DND-41 (cell line): ENCODE measurements around the gene PDS5B.

ENCODE experiments used
- ATAC-seq: fragments of 200-7000 bp; cut with Tn5 transposase; 3 replicates; pipeline ENCODE4 v1.9.1; 2021; ENCODE audit warnings: low read depth; ENCODE audit not compliant: insufficient read depth
- DNase-seq: peaks from one replicate; pipeline ENCODE4 v3.0.0-alpha.2; 2020
- H2AFZ ChIP-seq: 2 replicates; pipeline ENCODE4 v1.6.0; 2012; ENCODE audit warnings: low read depth, low read length
- H3K27ac ChIP-seq: 2 replicates; pipeline ENCODE4 v1.5.1; 2012; ENCODE audit warnings: low read length, inconsistent platforms
- H3K27me3 ChIP-seq: fragments of 200-600 bp; sonication (generic); 2 replicates; pipeline ENCODE4 v1.6.0; 2012; ENCODE audit warnings: low read length, mild to moderate bottlenecking, inconsistent platforms; ENCODE audit not compliant: insufficient read depth, poor library complexity
- H3K36me3 ChIP-seq: 2 replicates; pipeline ENCODE4 v1.5.1; 2012; ENCODE audit warnings: low read length, inconsistent platforms; ENCODE audit not compliant: insufficient read depth
- H3K4me1 ChIP-seq: 2 replicates; pipeline ENCODE4 v1.5.1; 2012; ENCODE audit warnings: mild to moderate bottlenecking, low read length; ENCODE audit not compliant: insufficient read depth
- H3K4me2 ChIP-seq: 2 replicates; pipeline ENCODE4 v1.6.0; 2012; ENCODE audit warnings: mild to moderate bottlenecking, moderate library complexity, low read length, inconsistent platforms; ENCODE audit not compliant: insufficient read depth
- H3K4me3 ChIP-seq, 2 experiments: fragments of 200-600 bp in 1 of 2; shearing (Covaris generic) in 1 of 2; 2 replicates each; pipeline ENCODE4 v1.5.1; 2012 to 2016; ENCODE audit warnings: inconsistent platforms in 2 of 2, low read length in 2 of 2, mild to moderate bottlenecking in 2 of 2, low read depth in 1 of 2, moderate library complexity in 1 of 2
- H3K79me2 ChIP-seq: 2 replicates; pipeline ENCODE4 v1.6.0; 2012; ENCODE audit warnings: low read length, inconsistent platforms; ENCODE audit not compliant: insufficient read depth
- H3K9ac ChIP-seq: 2 replicates; pipeline ENCODE4 v1.6.0; 2012; ENCODE audit warnings: low read depth, mild to moderate bottlenecking, inconsistent platforms, low read length, moderate library complexity
- H3K9me3 ChIP-seq: 2 replicates; pipeline ENCODE4 v1.5.1; 2012; ENCODE audit warnings: low read length, moderate library complexity, mild to moderate bottlenecking, inconsistent platforms; ENCODE audit not compliant: insufficient read depth, severe bottlenecking
- H4K20me1 ChIP-seq: 2 replicates; pipeline ENCODE4 v1.6.0; 2012; ENCODE audit warnings: low read length; ENCODE audit not compliant: insufficient read depth
- CTCF ChIP-seq: IDR thresholded peaks from 2 replicates; pipeline ENCODE4 v1.5.1; 2012; ENCODE audit warnings: borderline replicate concordance, low read length, moderate library complexity, mild to moderate bottlenecking; ENCODE audit not compliant: poor library complexity, severe bottlenecking; ENCODE audit errors: extremely low read depth
- EZH2 ChIP-seq: IDR thresholded peaks from 3 replicates; pipeline ENCODE4 v1.6.1; 2012; ENCODE audit warnings: borderline replicate concordance, low read depth, mild to moderate bottlenecking, moderate library complexity, low read length, inconsistent platforms; ENCODE audit not compliant: severe bottlenecking

Gene PDS5B

GRCh38 chr13:32746474-32746873 lies 160.2 kb downstream of the PDS5B start:
- ATAC-seq (no peak), DNase-seq (no peak)
- Histone ChIP-seq H3K27ac (no peak overlapping the region), H3K79me2 (no peaks in the 10 kb centered on the region), H3K27me3 (no peaks in the 10 kb centered on the region), H4K20me1 (no peaks in the 10 kb centered on the region), H3K36me3 (peaks cover 84% of the 10 kb centered on the region), H3K4me1 (no peaks in the 10 kb centered on the region), H3K4me2 (no peak overlapping the region), H3K9me3 (no peaks in the 10 kb centered on the region), H3K4me3 (no peak overlapping the region), H2AFZ (no peak overlapping the region), H3K9ac (no peak overlapping the region)
- TF ChIP-seq EZH2 = no peak
- TF ChIP-seq CTCF = no peak

GRCh38 chr13:32748305-32748704 lies 162.1 kb downstream of the PDS5B start:
- TF ChIP-seq CTCF (no peak), EZH2 (no peak)
- H3K4me1 ChIP-seq = no peaks in the 10 kb centered on the region
- H2AFZ ChIP-seq = no peak overlapping the region
- no peak for DNase-seq
- no peaks in the 10 kb centered on the region for H3K27me3 ChIP-seq
- H3K4me2 ChIP-seq = no peak overlapping the region
- no peaks in the 10 kb centered on the region for H3K79me2 ChIP-seq
- peaks cover 79% of the 10 kb centered on the region for H3K36me3 ChIP-seq
- H3K9ac ChIP-seq = no peak overlapping the region
- ATAC-seq = no peak
- H3K4me3 ChIP-seq = no peak overlapping the region
- H3K9me3 ChIP-seq = no peaks in the 10 kb centered on the region
- no peak overlapping the region for H3K27ac ChIP-seq
- no peaks in the 10 kb centered on the region for H4K20me1 ChIP-seq

- DNase-seq (no peak), ATAC-seq (no peak)
- peaks cover 79% of the 10 kb centered on the region for H3K36me3 ChIP-seq
Observed at GRCh38 chr13:32751340-32751739, 165.1 kb downstream of the PDS5B start.

More at GRCh38 chr13:32751340-32751739, 165.1 kb downstream of the PDS5B start:
- Histone ChIP-seq H3K9me3 (no peaks in the 10 kb centered on the region), H3K4me1 (no peaks in the 10 kb centered on the region), H3K79me2 (no peaks in the 10 kb centered on the region), H3K9ac (no peak overlapping the region), H4K20me1 (no peaks in the 10 kb centered on the region), H3K27ac (no peak overlapping the region), H3K27me3 (no peaks in the 10 kb centered on the region), H2AFZ (no peak overlapping the region), H3K4me2 (no peak overlapping the region), H3K4me3 (no peak overlapping the region)
- TF ChIP-seq EZH2 (no peak), CTCF (no peak)
